H7 (cell line): Measurements from ENCODE around the gene PAM. TPM values are rescaled to one million over a fixed set of nuclear protein-coding genes. Genes with fewer than 3 reads are reported as not detected.

ENCODE experiments used
- DNase-seq: peaks from one replicate; pipeline ENCODE4 v3.0.0; 2012
- H3K27me3 ChIP-seq: 2 replicates; pipeline ENCODE4 v1.6.0; 2011; ENCODE audit warnings: mild to moderate bottlenecking, low read length; ENCODE audit not compliant: control insufficient read depth, insufficient read depth
- H3K36me3 ChIP-seq: replicated peaks from 2 replicates; pipeline ENCODE4 v1.5.1; 2011; ENCODE audit warnings: low read length; ENCODE audit not compliant: control insufficient read depth, insufficient read depth
- H3K4me3 ChIP-seq: 2 replicates; pipeline ENCODE4 v1.5.1; 2011; ENCODE audit warnings: low read depth, mild to moderate bottlenecking, control low read depth, low read length, moderate library complexity; ENCODE audit not compliant: insufficient read depth
- total RNA-seq: library from RNA; depleted of rRNA; stranded (reverse); fragments of >200 nt; shearing (Covaris generic); gene quantifications from 2 replicates; pipeline ENCODE4 v1.2.3, GENCODE V29; 2014

Gene PAM
- total RNA-seq, 1 experiment from 2014 or later, result 33.9 TPM

- H3K27me3 ChIP-seq, result no peaks in the 10 kb centered on the region
- no peaks in the 10 kb centered on the region for H3K36me3 ChIP-seq
- no peak for DNase-seq
- H3K4me3 ChIP-seq, result no peak overlapping the region
These were observed 46.3 kb downstream of the PAM start for GRCh38 chr5:102801371-102801770.

- Histone ChIP-seq H3K36me3 (no peaks in the 10 kb centered on the region), H3K27me3 (no peaks in the 10 kb centered on the region), H3K4me3 (no peak overlapping the region)
- no peak for DNase-seq
These were observed 47.8 kb downstream of the PAM start for GRCh38 chr5:102802708-102803458.

GRCh38 chr5:102807878-102808502 is 52.9 kb downstream of the PAM start:
- DNase-seq, result peak; percentile 19
- H3K4me3 ChIP-seq, result no peak overlapping the region
- no peaks in the 10 kb centered on the region for H3K36me3 ChIP-seq
- no peaks in the 10 kb centered on the region for H3K27me3 ChIP-seq

GRCh38 chr5:102809033-102809432 is 53.9 kb downstream of the PAM start:
- no peaks in the 10 kb centered on the region for H3K27me3 ChIP-seq
- no peak for DNase-seq
- no peaks in the 10 kb centered on the region for H3K36me3 ChIP-seq
- no peak overlapping the region for H3K4me3 ChIP-seq

GRCh38 chr5:102811972-102812371 is 56.9 kb downstream of the PAM start:
- no peaks in the 10 kb centered on the region for H3K36me3 ChIP-seq
- H3K27me3 ChIP-seq, result no peaks in the 10 kb centered on the region
- no peak overlapping the region for H3K4me3 ChIP-seq
- no peak for DNase-seq

GRCh38 chr5:102813740-102814139 is 58.6 kb downstream of the PAM start:
- no peak overlapping the region for H3K4me3 ChIP-seq
- DNase-seq, result no peak
- H3K27me3 ChIP-seq, result no peaks in the 10 kb centered on the region
- no peaks in the 10 kb centered on the region for H3K36me3 ChIP-seq

- Histone ChIP-seq H3K27me3 (no peaks in the 10 kb centered on the region), H3K4me3 (no peak overlapping the region), H3K36me3 (no peaks in the 10 kb centered on the region)
- no peak for DNase-seq
These were observed 60.0 kb downstream of the PAM start for GRCh38 chr5:102815084-102815483.

GRCh38 chr5:102815540-102816332 is 60.6 kb downstream of the PAM start:
- DNase-seq, result no peak

GRCh38 chr5:102818345-102818744 is 63.2 kb downstream of the PAM start:
- DNase-seq, result no peak
- H3K27me3 ChIP-seq, result no peaks in the 10 kb centered on the region
- H3K36me3 ChIP-seq, result no peaks in the 10 kb centered on the region
- H3K4me3 ChIP-seq, result no peak overlapping the region

More at GRCh38 chr5:102815540-102816332, 60.6 kb downstream of the PAM start:
- Histone ChIP-seq H3K36me3 (no peaks in the 10 kb centered on the region), H3K4me3 (no peak overlapping the region), H3K27me3 (no peaks in the 10 kb centered on the region)

GRCh38 chr5:102818934-102819333 is 63.8 kb downstream of the PAM start:
- DNase-seq, result no peak
- H3K4me3 ChIP-seq, result no peak overlapping the region
- H3K36me3 ChIP-seq, result no peaks in the 10 kb centered on the region
- no peaks in the 10 kb centered on the region for H3K27me3 ChIP-seq

GRCh38 chr5:102819634-102820033 is 64.5 kb downstream of the PAM start:
- DNase-seq, result no peak
- no peak overlapping the region for H3K4me3 ChIP-seq
- H3K36me3 ChIP-seq, result no peaks in the 10 kb centered on the region
- no peaks in the 10 kb centered on the region for H3K27me3 ChIP-seq

- no peaks in the 10 kb centered on the region for H3K27me3 ChIP-seq
- no peak for DNase-seq
These were observed 68.4 kb downstream of the PAM start for GRCh38 chr5:102823441-102823874.

GRCh38 chr5:102826629-102827028 is 71.5 kb downstream of the PAM start:
- no peak for DNase-seq
- Histone ChIP-seq H3K36me3 (no peaks in the 10 kb centered on the region), H3K4me3 (no peak overlapping the region), H3K27me3 (no peaks in the 10 kb centered on the region)

More at GRCh38 chr5:102823441-102823874, 68.4 kb downstream of the PAM start:
- no peaks in the 10 kb centered on the region for H3K36me3 ChIP-seq
- H3K4me3 ChIP-seq, result no peak overlapping the region

- Histone ChIP-seq H3K27me3 (no peaks in the 10 kb centered on the region), H3K36me3 (no peaks in the 10 kb centered on the region), H3K4me3 (no peak overlapping the region)
- no peak for DNase-seq
These were observed 75.1 kb downstream of the PAM start for GRCh38 chr5:102830241-102830640.

- Histone ChIP-seq H3K27me3 (no peaks in the 10 kb centered on the region), H3K36me3 (no peaks in the 10 kb centered on the region), H3K4me3 (no peak overlapping the region)
- DNase-seq, result no peak
These were observed 77.3 kb downstream of the PAM start for GRCh38 chr5:102832445-102832844.
